ENCODE measurements around the gene EHMT1.

Gene EHMT1

DNA sequence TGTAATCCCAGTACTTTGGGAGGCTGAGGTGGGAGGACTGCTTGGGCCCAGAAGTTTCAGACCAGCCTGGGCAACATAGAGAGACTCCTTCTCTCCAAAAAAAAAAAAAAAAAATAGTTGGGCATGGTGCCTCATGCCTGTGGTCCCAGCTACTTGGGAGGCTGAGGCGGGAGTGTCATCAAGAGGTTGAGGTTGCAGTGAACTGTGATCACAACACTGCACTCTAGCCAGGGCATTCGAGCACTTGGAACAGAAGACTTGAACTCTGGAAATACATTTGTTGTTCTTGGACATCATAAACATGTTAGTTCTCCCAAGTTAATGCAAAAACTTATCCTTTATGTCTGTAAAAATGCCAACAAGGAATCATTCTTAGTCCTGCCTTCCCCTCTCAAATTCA, 29.6 kb downstream of the EHMT1 start:
- no peak for DNase-seq

DNA sequence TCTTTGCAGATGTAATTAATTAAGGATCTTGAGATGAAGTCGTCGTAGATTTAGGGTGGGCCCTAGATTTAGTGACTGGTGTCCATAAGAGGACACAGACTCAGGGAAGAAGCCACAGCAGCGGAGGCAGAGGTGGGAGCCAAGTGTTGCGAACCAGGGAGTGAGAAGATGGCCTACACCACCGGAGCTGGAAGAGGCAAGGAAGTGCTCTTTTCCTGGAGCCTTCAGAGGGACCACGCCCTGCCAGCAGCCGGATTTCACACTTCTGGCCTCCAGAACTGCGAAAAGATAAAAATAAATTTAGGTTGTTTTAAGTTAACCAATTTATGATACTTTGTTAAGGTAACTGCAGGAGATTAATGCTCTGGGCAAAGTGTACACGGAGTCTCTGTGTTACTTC, 30.7 kb downstream of the EHMT1 start:
- no peak for DNase-seq

DNA sequence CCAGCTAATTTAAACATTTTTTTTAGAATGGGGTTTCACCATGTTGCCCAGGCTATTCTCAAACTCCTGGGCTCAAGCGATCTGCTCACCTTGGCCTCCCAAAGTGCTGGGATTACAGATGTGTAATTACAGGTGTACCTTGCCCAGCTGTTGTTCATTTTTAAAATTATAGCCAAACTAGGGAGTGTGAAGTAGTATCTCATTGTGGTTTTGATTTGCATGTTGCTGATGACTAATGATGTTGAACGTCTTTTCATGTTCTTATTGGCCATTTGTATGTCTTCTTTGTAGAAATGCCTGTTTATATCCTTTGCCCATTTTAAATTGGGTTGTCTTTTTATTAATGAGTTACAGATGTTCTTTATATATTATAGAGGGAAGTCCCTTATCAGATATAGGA, 31.5 kb downstream of the EHMT1 start:
- no peak for DNase-seq

GRCh38 chr9:137650779-137651178, 32.0 kb downstream of the EHMT1 start:
- no peak for DNase-seq

DNA sequence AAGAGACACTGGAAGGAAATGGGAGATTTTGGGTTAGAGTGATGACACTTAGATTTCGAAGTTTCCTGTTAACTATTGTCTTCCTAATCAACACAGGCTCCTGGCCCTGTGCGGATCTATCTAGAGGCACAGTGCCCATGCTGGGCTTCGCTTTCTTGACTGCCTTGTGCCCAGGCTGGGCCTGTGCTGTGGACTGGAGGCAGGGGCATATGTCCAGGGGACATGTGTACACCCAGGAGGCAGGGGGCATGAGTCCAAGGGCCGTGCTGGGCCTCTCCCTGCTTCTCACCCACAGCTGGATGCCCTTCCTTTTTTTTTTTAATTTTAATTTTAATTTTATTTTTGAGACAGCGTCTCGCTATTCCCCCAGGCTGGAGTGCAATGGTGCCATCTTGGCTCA, 37.6 kb downstream of the EHMT1 start:
- DNase-seq, result no peak

- DNase-seq, result no peak
Observed at GRCh38 chr9:137657606-137658005, 38.8 kb downstream of the EHMT1 start.

DNA sequence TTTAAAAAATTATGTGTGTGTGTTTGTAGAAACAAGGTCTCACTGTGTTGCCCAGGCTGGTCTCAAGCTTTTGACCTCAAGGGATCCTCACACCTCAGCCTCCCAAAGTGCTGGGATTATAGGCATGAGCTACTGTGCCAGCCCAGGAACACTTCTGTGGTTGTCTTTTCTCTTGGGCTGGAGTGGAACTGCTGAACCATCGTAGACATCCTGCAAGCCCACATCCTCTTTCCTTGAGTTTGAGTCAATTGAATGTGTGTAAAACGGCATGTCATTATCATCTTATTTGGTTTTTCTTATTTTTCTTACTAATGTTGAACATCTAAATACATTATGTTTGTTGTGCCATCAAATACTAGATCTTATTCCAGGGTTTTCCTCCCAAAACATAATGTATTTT, 40.0 kb downstream of the EHMT1 start:
- no peak for DNase-seq

DNA sequence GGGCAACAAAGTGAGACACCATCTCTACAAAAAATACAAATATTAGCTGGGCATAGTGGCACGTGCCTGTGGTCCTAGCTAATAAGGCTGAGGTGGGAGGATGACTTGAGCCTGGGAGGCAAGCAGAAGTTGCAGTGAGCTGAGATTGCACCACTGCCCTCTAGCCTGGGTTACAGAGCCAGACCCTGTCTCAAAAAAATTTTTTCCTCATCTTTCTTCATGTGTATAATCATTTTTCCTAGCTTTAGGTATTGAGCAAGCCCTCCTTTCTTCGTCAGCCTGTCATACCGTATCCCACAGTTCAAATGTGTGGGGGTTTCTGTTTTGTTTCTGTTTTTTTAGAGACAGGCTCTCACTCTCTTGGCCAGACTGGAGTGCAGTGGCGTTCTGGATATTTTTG, 41.3 kb downstream of the EHMT1 start:
- DNase-seq, result no peak

GRCh38 chr9:137663584-137663983, 44.8 kb downstream of the EHMT1 start:
- no peak for DNase-seq

- DNase-seq, result no peak
Observed at GRCh38 chr9:137664676-137665075, 45.9 kb downstream of the EHMT1 start.

DNA sequence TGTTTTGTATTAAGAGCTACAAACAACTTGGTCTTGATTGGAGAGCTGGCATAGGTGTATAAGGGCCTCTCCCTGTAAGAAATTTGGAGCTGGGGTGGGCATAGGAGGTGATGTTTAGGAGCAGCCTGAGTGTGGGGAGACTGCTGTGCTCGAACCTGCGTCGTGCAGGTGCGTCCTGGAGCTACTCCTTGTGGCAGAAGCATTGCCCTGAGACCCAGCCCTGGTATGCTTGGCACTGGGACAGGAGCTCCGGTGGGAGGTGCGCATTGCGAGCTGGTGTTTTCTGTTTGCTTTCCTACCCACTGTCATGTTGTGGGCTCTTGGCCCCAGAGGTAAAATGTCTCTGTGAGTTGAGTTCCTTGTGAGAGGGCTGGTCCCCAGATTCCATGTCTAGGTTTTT, 46.4 kb downstream of the EHMT1 start:
- no peak for DNase-seq

DNA sequence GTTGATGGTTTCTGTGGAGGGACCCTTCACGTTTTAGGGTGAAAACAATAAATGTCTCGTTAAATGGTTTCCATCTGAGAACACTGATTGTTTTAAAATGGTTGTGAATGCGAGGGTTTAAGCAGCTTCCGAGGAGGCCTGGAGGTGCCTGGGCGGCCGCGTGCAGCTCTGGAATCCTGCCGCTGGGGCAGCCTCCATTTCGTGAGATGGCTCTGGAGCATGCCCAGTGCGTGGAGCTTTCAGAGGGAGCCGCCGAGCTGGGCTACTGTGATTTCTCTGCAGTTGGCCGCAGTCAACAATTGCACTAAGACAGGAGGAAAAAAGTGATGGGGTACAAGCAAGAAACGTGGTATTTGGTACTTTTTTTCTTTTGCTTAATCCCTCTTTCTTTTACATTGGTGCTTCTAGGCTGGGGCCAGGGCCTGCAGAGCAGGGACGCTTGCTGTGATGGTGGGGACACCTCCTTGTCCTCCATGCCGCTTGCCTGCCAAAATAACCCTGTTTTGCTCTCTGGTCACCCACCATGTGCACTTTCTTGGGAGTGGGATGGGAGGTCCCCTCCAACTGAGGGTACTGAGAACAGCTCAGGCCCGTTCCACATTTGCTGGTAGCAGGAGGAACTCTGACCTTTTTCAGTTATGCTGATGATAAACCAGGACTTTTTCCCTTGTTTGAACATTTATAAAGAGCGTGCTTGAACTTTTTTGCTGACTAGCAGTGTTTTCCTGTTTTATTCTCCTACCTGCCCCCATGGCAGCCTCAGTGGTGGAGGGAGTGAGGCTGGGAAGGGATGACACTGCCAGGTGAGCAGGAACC, 47.1 kb downstream of the EHMT1 start:
- no peak for DNase-seq

DNA sequence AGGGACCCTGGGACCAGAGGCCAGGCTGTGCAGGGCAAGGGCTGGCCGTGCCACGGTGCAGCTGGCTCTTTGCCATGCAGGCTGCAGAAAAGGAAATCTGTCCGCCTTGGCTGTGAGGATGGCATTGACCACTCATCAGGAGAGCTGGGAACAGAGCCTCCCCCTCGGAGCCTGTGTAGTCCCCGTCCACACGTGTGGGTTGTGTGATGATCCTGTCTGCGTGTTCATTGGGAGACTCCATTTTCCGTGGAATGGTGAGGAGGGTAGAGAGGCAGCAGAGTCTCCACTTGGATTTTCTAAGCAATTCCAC, 47.7 kb downstream of the EHMT1 start:
- DNase-seq, result no peak

DNA sequence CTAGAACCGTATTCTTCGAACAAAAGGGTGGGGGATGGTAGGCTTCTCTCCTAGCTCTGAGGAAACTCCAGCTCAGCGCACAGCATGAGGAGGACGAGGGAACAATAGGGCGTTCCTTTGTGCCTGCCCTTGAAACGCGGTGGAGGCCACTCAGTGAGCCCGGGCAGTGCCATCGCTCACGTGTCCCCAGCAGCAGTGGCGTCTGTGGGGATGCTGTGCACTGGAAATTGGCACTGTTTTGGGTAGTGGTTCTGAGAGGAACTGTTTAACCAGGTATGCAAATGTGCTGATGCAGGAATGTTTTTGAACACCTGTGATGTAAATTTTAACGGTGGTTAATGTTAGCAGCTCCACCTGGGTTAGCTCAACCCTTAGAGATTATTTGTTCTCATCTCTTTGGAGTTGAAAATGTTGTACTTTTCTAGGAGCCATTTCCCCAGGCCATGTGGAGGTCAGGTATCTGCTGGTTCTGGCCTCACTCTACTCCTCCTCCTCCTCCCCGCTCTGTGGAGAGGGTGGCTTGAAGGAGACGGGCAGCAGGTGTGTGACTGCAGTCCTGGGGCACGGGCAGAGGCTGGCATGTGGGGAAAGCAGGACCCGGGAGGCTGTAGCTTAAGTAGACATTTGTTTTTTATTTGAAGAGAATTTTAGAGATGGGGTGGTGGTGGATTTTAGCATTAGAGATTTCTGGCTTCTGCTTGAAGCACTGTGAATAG, 48.3 kb downstream of the EHMT1 start:
- no peak for DNase-seq

DNA sequence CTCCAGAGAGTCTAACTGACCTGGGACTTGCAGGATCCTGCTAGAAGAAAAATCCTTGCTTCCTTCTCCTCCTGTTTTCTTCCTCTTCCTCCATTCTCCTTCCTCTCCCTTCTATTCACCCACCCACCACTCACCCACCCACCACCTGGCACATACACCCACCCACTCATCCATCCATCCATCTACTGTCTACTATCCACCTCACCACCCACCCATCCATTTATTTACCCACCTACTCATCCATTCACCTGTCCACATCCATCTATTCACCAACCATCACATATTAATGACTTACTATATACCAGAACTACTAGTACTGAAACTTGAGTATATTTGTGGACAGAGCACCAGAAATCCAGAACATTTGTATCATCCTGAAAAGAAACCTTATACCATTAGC, 49.4 kb downstream of the EHMT1 start:
- no peak for DNase-seq

DNA sequence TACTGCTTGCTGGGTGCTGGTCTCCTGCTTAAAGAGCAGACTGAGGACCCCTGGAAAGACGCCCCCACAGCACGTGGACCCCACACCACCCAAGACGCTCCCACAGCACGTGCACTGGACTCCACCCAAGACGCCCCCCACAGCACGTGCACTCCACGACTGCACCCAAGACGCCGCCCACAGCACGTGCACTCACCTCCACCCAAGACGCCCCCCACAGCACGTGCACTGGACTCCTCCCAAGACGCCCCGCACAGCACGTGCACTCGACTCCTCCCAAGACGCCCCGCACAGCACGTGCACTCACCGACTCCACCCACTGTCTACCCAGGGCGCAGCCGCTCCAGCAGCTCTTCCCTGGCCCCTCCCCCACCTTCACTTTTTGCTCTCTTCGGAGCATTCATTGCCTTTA, 50.5 kb downstream of the EHMT1 start:
- no peak for DNase-seq

GRCh38 chr9:137670391-137671195, 51.8 kb downstream of the EHMT1 start:
- DNase-seq, result no peak

- DNase-seq, result no peak
Observed at GRCh38 chr9:137671196-137671538, 52.4 kb downstream of the EHMT1 start.

GRCh38 chr9:137671721-137672120, 52.9 kb downstream of the EHMT1 start:
- no peak for DNase-seq

GRCh38 chr9:137672907-137673791, 54.3 kb downstream of the EHMT1 start:
- peak; percentile 43 to 61 for DNase-seq

- DNase-seq, result no peak
Observed at GRCh38 chr9:137673886-137674285, 55.1 kb downstream of the EHMT1 start.

- DNase-seq, result no peak
Observed at GRCh38 chr9:137674307-137674975, 55.6 kb downstream of the EHMT1 start.

DNA sequence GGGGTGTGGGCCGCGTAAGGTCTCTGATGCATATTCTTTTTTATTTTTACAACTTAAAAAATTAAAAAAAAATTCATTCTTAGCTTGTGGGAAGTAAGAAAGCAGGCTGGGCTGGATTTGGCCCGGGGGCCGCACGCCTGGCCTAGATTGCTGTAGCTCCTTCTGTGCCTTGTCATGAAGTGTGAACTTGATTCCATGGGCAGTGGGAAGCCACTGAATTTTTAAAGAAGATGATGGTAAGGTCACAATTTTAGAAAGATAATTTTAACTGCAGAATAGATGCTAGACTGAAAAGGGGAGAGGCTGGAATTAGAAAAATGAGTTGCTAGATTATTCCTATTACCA, 56.1 kb downstream of the EHMT1 start:
- no peak for DNase-seq

All from AML-193 (cell line).